Neural progenitor cell (in vitro differentiated cells): ENCODE results near the gene TMEM229B. TPM values are rescaled to one million over a fixed set of nuclear protein-coding genes. Genes with fewer than 3 reads are reported as not detected.

Source experiments
- DNase-seq: peaks from one replicate; pipeline ENCODE4 v3.0.0-alpha.2; 2016; ENCODE audit warnings: low spot score
- H2AFZ ChIP-seq: fragments of 200-600 bp; sonication (generic); replicated peaks from 2 replicates; pipeline ENCODE4 v1.6.1; 2016; ENCODE audit warnings: antibody characterized with exemption
- H3F3A ChIP-seq: fragments of 200-600 bp; sonication (generic); 2 replicates; pipeline ENCODE4 v1.6.1; 2016; ENCODE audit warnings: antibody characterized with exemption, low read depth
- H3K27ac ChIP-seq: fragments of 200-600 bp; sonication (generic); 2 replicates; pipeline ENCODE4 v1.5.1; 2016; ENCODE audit warnings: mild to moderate bottlenecking
- H3K27me3 ChIP-seq: fragments of 200-600 bp; sonication (generic); 2 replicates; pipeline ENCODE4 v1.6.1; 2016; ENCODE audit warnings: mild to moderate bottlenecking, moderate library complexity
- H3K36me3 ChIP-seq: fragments of 200-600 bp; sonication (generic); 2 replicates; pipeline ENCODE4 v1.5.1; 2016
- H3K4me1 ChIP-seq: fragments of 200-600 bp; sonication (generic); 2 replicates; pipeline ENCODE4 v1.6.1; 2016; ENCODE audit warnings: mixed run types
- H3K4me2 ChIP-seq: fragments of 200-600 bp; sonication (generic); 2 replicates; pipeline ENCODE4 v1.6.1; 2016
- H3K4me3 ChIP-seq: fragments of 200-600 bp; sonication (generic); 2 replicates; pipeline ENCODE4 v1.5.1; 2016
- H3K79me2 ChIP-seq: fragments of 200-600 bp; sonication (generic); 2 replicates; pipeline ENCODE4 v1.6.1; 2016; ENCODE audit warnings: low read depth
- H3K9ac ChIP-seq: fragments of 200-600 bp; sonication (generic); 2 replicates; pipeline ENCODE4 v1.6.1; 2016
- H3K9me3 ChIP-seq: fragments of 200-600 bp; sonication (generic); 2 replicates; pipeline ENCODE4 v1.5.1; 2016; ENCODE audit warnings: low read depth
- H4K20me1 ChIP-seq: fragments of 200-600 bp; sonication (generic); 2 replicates; pipeline ENCODE4 v1.6.1; 2016; ENCODE audit warnings: low read depth
- H3K27ac Mint-ChIP-seq: 3 replicates; pipeline ENCODE4 v1.8.0; 2021; ENCODE audit warnings: mixed read lengths
- H3K27me3 Mint-ChIP-seq: 2 replicates; pipeline ENCODE4 v1.8.0; 2022; ENCODE audit warnings: low read depth, mild to moderate bottlenecking, inconsistent platforms, moderate library complexity, mixed read lengths; ENCODE audit not compliant: insufficient read depth
- H3K36me3 Mint-ChIP-seq: 3 replicates; pipeline ENCODE4 v1.8.0; 2021; ENCODE audit warnings: mixed read lengths
- H3K4me1 Mint-ChIP-seq: 3 replicates; pipeline ENCODE4 v1.8.0; 2021; ENCODE audit warnings: mixed read lengths
- H3K4me3 Mint-ChIP-seq: 3 replicates; pipeline ENCODE4 v1.8.0; 2021; ENCODE audit warnings: mild to moderate bottlenecking, moderate library complexity, mixed read lengths
- H3K9me3 Mint-ChIP-seq: 3 replicates; pipeline ENCODE4 v1.8.0; 2020; ENCODE audit warnings: mixed read lengths
- EZH2 ChIP-seq: fragments of 200-600 bp; sonication (generic); IDR thresholded peaks from 2 replicates; pipeline ENCODE4 v1.6.1; 2017; ENCODE audit warnings: antibody characterized with exemption, mild to moderate bottlenecking, moderate library complexity
- EZH2phosphoT487 ChIP-seq: fragments of 200-600 bp; sonication (generic); IDR thresholded peaks from 2 replicates; pipeline ENCODE4 v1.6.1; 2017; ENCODE audit warnings: antibody characterized with exemption
- microRNA-seq: library from miRNA; unstranded; fragments of <30 nt; microRNA quantifications from one replicate; pipeline ENCODE4, GENCODE V29; 2016
- small RNA-seq: library from RNA; depleted of rRNA; stranded (forward); fragments of <200 nt; gene quantifications from one replicate; pipeline ENCODE3, GENCODE V24; 2015
- total RNA-seq: library from RNA; depleted of rRNA; stranded (reverse); fragments of >200 nt; gene quantifications from 2 replicates; pipeline ENCODE4 v1.2.3, GENCODE V29; 2015; ENCODE audit warnings: low replicate concordance
- TF ChIP-seq, protein P1 (sequence below): fragments of 200-600 bp; sonication (generic); IDR thresholded peaks from 2 replicates; pipeline ENCODE4 v1.5.1; 2017; ENCODE audit warnings: antibody characterized with exemption, mild to moderate bottlenecking

TMEM229B gene
- total RNA-seq, 1 donor from 2014 or later = not detected

DNA sequence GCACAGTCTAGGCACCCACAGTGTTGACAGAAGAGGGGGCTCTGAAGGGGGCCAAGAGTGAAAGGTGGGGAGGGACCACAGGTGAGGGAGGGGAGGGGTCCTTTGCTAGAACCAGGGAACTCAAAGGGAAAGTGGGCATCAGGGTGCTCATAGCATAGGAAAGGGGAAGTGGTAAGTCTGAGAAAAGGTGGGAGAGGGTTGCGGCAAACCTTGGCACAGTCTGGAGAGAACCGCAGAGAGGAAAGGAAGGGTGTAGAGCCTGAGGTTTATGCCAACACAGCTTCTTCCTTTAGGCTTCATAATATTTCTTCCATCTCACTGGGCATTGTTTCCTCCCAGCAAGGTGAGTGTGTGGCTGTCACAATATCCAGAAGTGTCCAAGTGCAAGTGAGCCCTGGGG is 65.1 kb downstream of the TMEM229B start:
- no peaks in the 10 kb centered on the region for H3K9me3 Mint-ChIP-seq
- H3K27ac Mint-ChIP-seq = no peak overlapping the region
- TF ChIP-seq EZH2 (no peak), EZH2phosphoT487 (no peak)
- TF ChIP-seq, protein P1, sequence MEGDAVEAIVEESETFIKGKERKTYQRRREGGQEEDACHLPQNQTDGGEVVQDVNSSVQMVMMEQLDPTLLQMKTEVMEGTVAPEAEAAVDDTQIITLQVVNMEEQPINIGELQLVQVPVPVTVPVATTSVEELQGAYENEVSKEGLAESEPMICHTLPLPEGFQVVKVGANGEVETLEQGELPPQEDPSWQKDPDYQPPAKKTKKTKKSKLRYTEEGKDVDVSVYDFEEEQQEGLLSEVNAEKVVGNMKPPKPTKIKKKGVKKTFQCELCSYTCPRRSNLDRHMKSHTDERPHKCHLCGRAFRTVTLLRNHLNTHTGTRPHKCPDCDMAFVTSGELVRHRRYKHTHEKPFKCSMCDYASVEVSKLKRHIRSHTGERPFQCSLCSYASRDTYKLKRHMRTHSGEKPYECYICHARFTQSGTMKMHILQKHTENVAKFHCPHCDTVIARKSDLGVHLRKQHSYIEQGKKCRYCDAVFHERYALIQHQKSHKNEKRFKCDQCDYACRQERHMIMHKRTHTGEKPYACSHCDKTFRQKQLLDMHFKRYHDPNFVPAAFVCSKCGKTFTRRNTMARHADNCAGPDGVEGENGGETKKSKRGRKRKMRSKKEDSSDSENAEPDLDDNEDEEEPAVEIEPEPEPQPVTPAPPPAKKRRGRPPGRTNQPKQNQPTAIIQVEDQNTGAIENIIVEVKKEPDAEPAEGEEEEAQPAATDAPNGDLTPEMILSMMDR = no peak
- H3K27me3 Mint-ChIP-seq = peaks cover 9% of the 10 kb centered on the region
- Histone ChIP-seq H3K4me1 (peaks cover 14% of the 10 kb centered on the region), H2AFZ (no peak overlapping the region), H3K9me3 (no peaks in the 10 kb centered on the region), H3K79me2 (no peaks in the 10 kb centered on the region), H3K36me3 (no peaks in the 10 kb centered on the region), H3K4me2 (no peak overlapping the region), H3K9ac (no peak overlapping the region), H3F3A (no peaks in the 10 kb centered on the region), H4K20me1 (no peaks in the 10 kb centered on the region), H3K27ac (no peak overlapping the region), H3K4me3 (no peak overlapping the region), H3K27me3 (peaks cover 4% of the 10 kb centered on the region)
- DNase-seq = no peak
- no peaks in the 10 kb centered on the region for H3K36me3 Mint-ChIP-seq
- H3K4me1 Mint-ChIP-seq = peaks cover 21% of the 10 kb centered on the region
- no peak overlapping the region for H3K4me3 Mint-ChIP-seq

DNA sequence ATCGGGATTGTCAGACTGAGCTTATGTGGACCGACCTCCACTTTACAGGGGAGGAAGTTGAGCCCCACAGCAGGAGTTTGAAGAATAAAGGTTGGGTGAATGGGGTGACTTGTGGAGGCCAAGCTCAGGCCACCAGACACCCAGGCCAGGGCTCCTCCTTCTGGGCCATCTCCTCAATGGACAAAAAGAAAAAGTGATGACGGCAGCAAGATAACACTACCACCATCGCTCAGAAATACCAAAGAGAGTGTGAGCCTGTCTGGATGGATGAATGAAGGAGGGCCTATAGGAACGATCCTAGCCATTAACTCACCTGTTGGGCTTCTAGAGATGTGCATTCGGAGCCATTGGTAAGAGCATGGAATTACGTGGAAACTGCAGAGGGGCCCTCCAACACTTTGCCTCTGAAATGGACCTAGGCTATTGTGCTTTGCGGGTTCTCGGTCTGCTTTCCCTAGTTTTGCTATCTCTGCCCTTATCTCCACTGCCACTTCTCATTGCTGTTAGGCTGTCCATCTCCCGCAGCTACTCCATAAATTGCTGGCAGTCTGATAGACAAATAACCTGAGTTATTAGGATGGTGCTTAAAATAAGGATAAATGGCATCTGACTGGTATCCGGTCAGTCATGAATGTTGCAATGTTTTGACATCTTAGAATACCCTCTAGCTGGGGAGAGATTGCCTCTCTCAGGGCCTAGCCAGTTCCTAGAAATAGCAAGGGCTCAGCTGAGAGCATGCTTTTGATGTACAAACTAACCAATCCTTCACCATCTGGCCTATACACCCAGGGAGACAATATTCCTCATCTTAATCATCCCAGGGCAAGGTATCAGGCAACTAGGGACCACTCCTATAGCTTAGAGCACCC is 66.9 kb downstream of the TMEM229B start:
- Histone ChIP-seq H3F3A (no peaks in the 10 kb centered on the region), H3K4me2 (no peak overlapping the region), H3K27me3 (no peaks in the 10 kb centered on the region), H3K4me1 (peaks cover 5% of the 10 kb centered on the region), H3K9me3 (no peaks in the 10 kb centered on the region), H3K4me3 (no peak overlapping the region), H3K79me2 (no peaks in the 10 kb centered on the region), H3K27ac (no peak overlapping the region), H4K20me1 (no peaks in the 10 kb centered on the region), H3K36me3 (no peaks in the 10 kb centered on the region), H3K9ac (no peak overlapping the region), H2AFZ (no peak overlapping the region)
- H3K36me3 Mint-ChIP-seq = no peaks in the 10 kb centered on the region
- H3K9me3 Mint-ChIP-seq = no peaks in the 10 kb centered on the region
- peaks cover 9% of the 10 kb centered on the region for H3K27me3 Mint-ChIP-seq
- no peak overlapping the region for H3K4me3 Mint-ChIP-seq
- no peak for DNase-seq
- no peak overlapping the region for H3K27ac Mint-ChIP-seq
- H3K4me1 Mint-ChIP-seq = peaks cover 8% of the 10 kb centered on the region
- TF ChIP-seq EZH2phosphoT487 (no peak), EZH2 (no peak)
- TF ChIP-seq, protein P1 = no peak

Small RNA genes within 50 kb of the gene (microRNA-seq; reads per million reads assigned to microRNA genes)
- gene MIR5694 = not detected

Small RNA genes within 50 kb of the gene (small RNA-seq; reads per million reads assigned to genes)
- gene MIR5694 = not detected

Other genes starting within 250 kb of the TMEM229B start
- gene PALS1, start 247.3 kb downstream of the TMEM229B start, total RNA-seq = 28.2 and 47.0 TPM in 2 replicates
- 79.9 and 89.4 TPM in 2 replicates for gene ATP6V1D, start 128.9 kb downstream of the TMEM229B start, total RNA-seq
- gene EIF2S1, start 128.4 kb downstream of the TMEM229B start, total RNA-seq = 118 and 193 TPM in 2 replicates
- gene PLEK2, start 76.6 kb downstream of the TMEM229B start, total RNA-seq = not detected in 2 replicates
- gene PLEKHH1, start 44.6 kb upstream of the TMEM229B start, total RNA-seq = 10.1 and 17.6 TPM in 2 replicates
- gene PIGH, start 111.5 kb upstream of the TMEM229B start, total RNA-seq = 15.8 and 20.4 TPM in 2 replicates
- 91.8 and 92.4 TPM in 2 replicates for gene ARG2, start 131.2 kb upstream of the TMEM229B start, total RNA-seq
- 64.9 and 69.8 TPM in 2 replicates for gene VTI1B, start 185.9 kb upstream of the TMEM229B start, total RNA-seq
- gene RDH11, start 207.0 kb upstream of the TMEM229B start, total RNA-seq = 80.6 and 90.6 TPM in 2 replicates
- gene RDH12, start 213.2 kb upstream of the TMEM229B start, total RNA-seq = 1.3 and 1.5 TPM in 2 replicates